GM19463 (cell line): ENCODE results near the gene MYO18A.
A peak's percentile ranks its signal among the peaks of the same experiment; 100 is the strongest.

Experiments
- ATAC-seq: cut with Tn5 transposase; IDR thresholded peaks from one replicate; pipeline ENCODE4 v1.9.1; 2021; ENCODE audit warnings: mild to moderate bottlenecking, moderate library complexity; ENCODE audit not compliant: unreplicated experiment

Gene MYO18A

GRCh38 chr17:29167393-29168078, 12.7 kb downstream of the MYO18A start:
- no peak for ATAC-seq

- ATAC-seq = no peak
Observed at GRCh38 chr17:29166507-29166887, 13.7 kb downstream of the MYO18A start.

GRCh38 chr17:29165800-29166506, 14.2 kb downstream of the MYO18A start:
- ATAC-seq = no peak

GRCh38 chr17:29165261-29165660, 14.9 kb downstream of the MYO18A start:
- ATAC-seq = no peak

GRCh38 chr17:29163563-29163962, 16.6 kb downstream of the MYO18A start:
- no peak for ATAC-seq

GRCh38 chr17:29162909-29163341, 17.3 kb downstream of the MYO18A start:
- ATAC-seq = no peak

GRCh38 chr17:29162082-29162908, 17.9 kb downstream of the MYO18A start:
- ATAC-seq = no peak

- ATAC-seq = no peak
Observed at GRCh38 chr17:29160253-29160652, 19.9 kb downstream of the MYO18A start.

- ATAC-seq = no peak
Observed at GRCh38 chr17:29159306-29159860, 20.8 kb downstream of the MYO18A start.

- ATAC-seq = no peak
Observed at GRCh38 chr17:29158488-29159275, 21.5 kb downstream of the MYO18A start.

GRCh38 chr17:29158096-29158487, 22.1 kb downstream of the MYO18A start:
- ATAC-seq = no peak

GRCh38 chr17:29157310-29157709, 22.9 kb downstream of the MYO18A start:
- ATAC-seq = no peak

- no peak for ATAC-seq
Observed at GRCh38 chr17:29156781-29157180, 23.4 kb downstream of the MYO18A start.

- no peak for ATAC-seq
Observed at GRCh38 chr17:29155966-29156338, 24.2 kb downstream of the MYO18A start.

GRCh38 chr17:29155227-29155965, 24.8 kb downstream of the MYO18A start:
- ATAC-seq = peak; percentile 68

- ATAC-seq = no peak
Observed at GRCh38 chr17:29154516-29155226, 25.5 kb downstream of the MYO18A start.

GRCh38 chr17:29151567-29151966, 28.6 kb downstream of the MYO18A start:
- ATAC-seq = no peak

GRCh38 chr17:29150161-29150560, 30.0 kb downstream of the MYO18A start:
- no peak for ATAC-seq

- no peak for ATAC-seq
Observed at GRCh38 chr17:29149431-29150064, 30.6 kb downstream of the MYO18A start.
